Upper lobe of left lung (tissue), 4 donors: ENCODE results near the gene PNPLA5.

ENCODE experiments used
- EP300 ChIP-seq, 4 donors: sonication (generic); formaldehyde crosslinking; IDR thresholded peaks; one replicate each; pipeline ENCODE4 v1.5.1; 2017; ENCODE audit warnings: antibody characterized with exemption in 4 of 4, control low read depth in 2 of 4
- POLR2A ChIP-seq, 4 donors: fragments of 450-650 bp; IDR thresholded peaks; one replicate each; pipeline ENCODE4 v1.5.1; 2016 to 2017; ENCODE audit warnings: antibody characterized with exemption in 4 of 4, mild to moderate bottlenecking in 2 of 4
- POLR2AphosphoS5 ChIP-seq, 2 donors: sonication (generic); formaldehyde crosslinking; IDR thresholded peaks; one replicate each; pipeline ENCODE4 v1.5.1; 2017; ENCODE audit warnings: antibody characterized with exemption in 2 of 2
- TF ChIP-seq, protein P1 (sequence below), 6 experiments: fragments of 450-650 bp in 4 of 6; fragments of 200-600 bp in 2 of 6; sonication (generic) in 2 of 6; IDR thresholded peaks; one replicate each; pipeline ENCODE4 v1.5.1; 2016 to 2019; ENCODE audit warnings: antibody characterized with exemption in 6 of 6

- TF ChIP-seq, protein P1, sequence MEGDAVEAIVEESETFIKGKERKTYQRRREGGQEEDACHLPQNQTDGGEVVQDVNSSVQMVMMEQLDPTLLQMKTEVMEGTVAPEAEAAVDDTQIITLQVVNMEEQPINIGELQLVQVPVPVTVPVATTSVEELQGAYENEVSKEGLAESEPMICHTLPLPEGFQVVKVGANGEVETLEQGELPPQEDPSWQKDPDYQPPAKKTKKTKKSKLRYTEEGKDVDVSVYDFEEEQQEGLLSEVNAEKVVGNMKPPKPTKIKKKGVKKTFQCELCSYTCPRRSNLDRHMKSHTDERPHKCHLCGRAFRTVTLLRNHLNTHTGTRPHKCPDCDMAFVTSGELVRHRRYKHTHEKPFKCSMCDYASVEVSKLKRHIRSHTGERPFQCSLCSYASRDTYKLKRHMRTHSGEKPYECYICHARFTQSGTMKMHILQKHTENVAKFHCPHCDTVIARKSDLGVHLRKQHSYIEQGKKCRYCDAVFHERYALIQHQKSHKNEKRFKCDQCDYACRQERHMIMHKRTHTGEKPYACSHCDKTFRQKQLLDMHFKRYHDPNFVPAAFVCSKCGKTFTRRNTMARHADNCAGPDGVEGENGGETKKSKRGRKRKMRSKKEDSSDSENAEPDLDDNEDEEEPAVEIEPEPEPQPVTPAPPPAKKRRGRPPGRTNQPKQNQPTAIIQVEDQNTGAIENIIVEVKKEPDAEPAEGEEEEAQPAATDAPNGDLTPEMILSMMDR (IDR thresholded peaks at IDR 0.05), result no peak
- TF ChIP-seq POLR2AphosphoS5 (IDR thresholded peaks at IDR 0.05) (no peak), EP300 (IDR thresholded peaks at IDR 0.05) (no peak), POLR2A (IDR thresholded peaks at IDR 0.05) (no peak)
Measured at GRCh38 chr22:43854786-43855271, 37.0 kb downstream of the PNPLA5 start.
